ENCODE results near the gene PPFIA1.

GRCh38 chr11:70333261-70333660, 62.8 kb downstream of the PPFIA1 start:
- TF ChIP-seq NKRF (conservative IDR thresholded peaks at IDR 0.05) (no peak), MAX (IDR thresholded peaks at IDR 0.05; ENCODE audit: low read depth, low read length) (no peak), POLR2AphosphoS2 (IDR thresholded peaks at IDR 0.05; ENCODE audit: low read depth, low read length) (no peak), NR2C1 (IDR thresholded peaks at IDR 0.05) (no peak), ZNF207 (IDR thresholded peaks at IDR 0.05; ENCODE audit: borderline replicate concordance) (no peak), KAT2A (conservative IDR thresholded peaks at IDR 0.05; ENCODE audit: control insufficient read depth, low read depth, low read length) (no peak), E2F4 (IDR thresholded peaks at IDR 0.05; ENCODE audit: low read depth, low read length) (no peak), EP300 (IDR thresholded peaks at IDR 0.05; ENCODE audit: borderline replicate concordance in 1 of 2, control insufficient read depth in 1 of 2, low read depth in 2 of 2, low read length in 2 of 2) (no peak), POLR2A (IDR thresholded peaks at IDR 0.05; ENCODE audit: low read depth, low read length) (no peak), SIN3A (IDR thresholded peaks at IDR 0.05; ENCODE audit: low read depth, low read length) (no peak), CTCF (IDR thresholded peaks at IDR 0.05 in 2 of 3, conservative IDR thresholded peaks at IDR 0.05 in 1 of 3; ENCODE audit: control insufficient read depth in 2 of 3, extremely low read depth in 1 of 3, insufficient read depth in 1 of 3, low read depth in 3 of 3, low read length in 3 of 3) (no peak)

All from GM12878 (cell line).